K562 (cell line): ENCODE data around the gene VPS11. TPM values are rescaled to one million over a fixed set of nuclear protein-coding genes. Genes with fewer than 3 reads are reported as not detected.

ENCODE experiments used
- BACH1 ChIP-seq: fragments of 200-800 bp; sonication (Bioruptor generic); IDR thresholded peaks from 2 replicates; pipeline ENCODE4 v1.6.1; 2016; ENCODE audit warnings: missing genetic modification characterization, missing compliant biosample characterization
- ERF ChIP-seq: fragments of 450-650 bp; formaldehyde crosslinking; IDR thresholded peaks from 2 replicates; pipeline ENCODE4 v1.4.0; 2020; ENCODE audit warnings: mild to moderate bottlenecking, mixed read lengths
- FOXO4 ChIP-seq: fragments of 450-650 bp; formaldehyde crosslinking; IDR thresholded peaks from 2 replicates; pipeline ENCODE4 v1.4.0; 2020; ENCODE audit warnings: mild to moderate bottlenecking, moderate library complexity
- FOXP4 ChIP-seq: sonication (generic); formaldehyde crosslinking; IDR thresholded peaks from 2 replicates; pipeline ENCODE4 v1.8.0; 2022; ENCODE audit warnings: mild to moderate bottlenecking, missing genetic modification reagents, borderline replicate concordance
- GABPB1 ChIP-seq: sonication (generic); formaldehyde crosslinking; IDR thresholded peaks from 2 replicates; pipeline ENCODE4 v1.8.0; 2022; ENCODE audit warnings: mild to moderate bottlenecking, missing genetic modification reagents
- GTF2F1 ChIP-seq: IDR thresholded peaks from 2 replicates; pipeline ENCODE4 v1.6.1; 2011; ENCODE audit warnings: low read depth, low read length, improper control_type of control experiment
- HNRNPUL1 ChIP-seq: fragments of 200-400 bp; formaldehyde crosslinking; IDR thresholded peaks from 2 replicates; pipeline ENCODE4 v1.6.1; 2017; ENCODE audit warnings: low read length
- IFI16 ChIP-seq: fragments of 250-450 bp; sonication (Bioruptor Pico); IDR thresholded peaks from 2 replicates; pipeline ENCODE4 v2.1.2; 2022; ENCODE audit warnings: mild to moderate bottlenecking, inconsistent platforms
- MYBL2 ChIP-seq, 2 experiments: fragments of 450-650 bp in 1 of 2; sonication (generic) in 1 of 2; formaldehyde crosslinking in 1 of 2; IDR thresholded peaks; 2 replicates each; pipeline versions ENCODE4 v1.6.1 to v1.8.1; 2017 to 2022; ENCODE audit warnings: borderline replicate concordance in 1 of 2, inconsistent platforms in 1 of 2, low read depth in 1 of 2, mild to moderate bottlenecking in 1 of 2, missing genetic modification reagents in 1 of 2, moderate library complexity in 1 of 2
- NR2C1 ChIP-seq, 2 experiments: fragments of 450-650 bp; IDR thresholded peaks; 2 replicates each; pipeline ENCODE4 v1.6.1; 2017; ENCODE audit warnings: mild to moderate bottlenecking in 2 of 2, antibody characterized with exemption in 1 of 2, inconsistent platforms in 1 of 2, missing compliant biosample characterization in 1 of 2, missing genetic modification characterization in 1 of 2
- NR2F6 ChIP-seq: fragments of 450-650 bp; formaldehyde crosslinking; IDR thresholded peaks from 2 replicates; pipeline ENCODE4 v1.4.0; 2020; ENCODE audit warnings: mild to moderate bottlenecking
- RAD21 ChIP-seq, 2 experiments: fragments of 250-450 bp in 1 of 2; fragments of 450-650 bp in 1 of 2; sonication (Bioruptor Pico) in 1 of 2; formaldehyde crosslinking in 1 of 2; IDR thresholded peaks in 1 of 2; conservative IDR thresholded peaks in 1 of 2; 2 replicates each; pipeline versions ENCODE4 v1.4.0 to v1.8.0; 2020 to 2022; ENCODE audit warnings: mild to moderate bottlenecking in 2 of 2, moderate library complexity in 1 of 2
- RNF219 ChIP-seq: fragments of 250-450 bp; sonication (Bioruptor Pico); IDR thresholded peaks from 2 replicates; pipeline ENCODE4 v1.5.0; 2022; ENCODE audit warnings: mild to moderate bottlenecking
- SMARCB1 ChIP-seq: IDR thresholded peaks from 2 replicates; pipeline ENCODE4 v1.6.1; 2011; ENCODE audit warnings: improper control_type of control experiment, low read depth; ENCODE audit not compliant: insufficient read length
- SNIP1 ChIP-seq: fragments of 450-650 bp; IDR thresholded peaks from 2 replicates; pipeline ENCODE4 v1.7.1; 2017; ENCODE audit warnings: low read depth, mild to moderate bottlenecking
- TCFL5 ChIP-seq: fragments of 250-450 bp; sonication (Bioruptor Pico); conservative IDR thresholded peaks from 2 replicates; pipeline ENCODE4 v1.6.1; 2021; ENCODE audit warnings: mild to moderate bottlenecking, moderate library complexity, matching md5 sums
- ZNF41 ChIP-seq: fragments of 250-450 bp; sonication (Bioruptor Pico); conservative IDR thresholded peaks from 2 replicates; pipeline ENCODE4 v1.4.0; 2020; ENCODE audit warnings: mild to moderate bottlenecking
- polyA plus RNA-seq, 8 experiments: library from polyadenylated mRNA; depleted of rRNA in 4 of 8; stranded (reverse) in 5 of 8; unstranded in 3 of 8; fragments of >200 nt; fragmentation: Nextera tagmentation in 2 of 8; fragmentation: Illumina TruSeq in 1 of 8; extraction: Ambion mirVana in 2 of 8; extraction: Trizol in 1 of 8; gene quantifications; 2 replicates each; pipeline versions ENCODE4 v1.2.1 to v1.2.3, GENCODE V29; 2011 to 2014; ENCODE audit warnings: inconsistent platforms in 1 of 8, missing spikeins in 1 of 8
- total RNA-seq, 7 experiments: library from RNA; depleted of rRNA in 6 of 7; stranded (reverse); fragments of >200 nt in 6 of 7; fragmentation: Illumina TruSeq in 2 of 7; extraction: Trizol in 2 of 7; gene quantifications; 2 replicates each; pipeline versions ENCODE4 v1.2.1 to v1.2.3, GENCODE V29; 2011 to 2021; ENCODE audit warnings: low replicate concordance in 1 of 7

Gene VPS11
- total and polyA plus RNA-seq, 9 of the 15 experiments (the other 6 are each of a cell fraction or from before 2014, with no cell fraction given), result 14.1 to 35.5 (median 27.5) TPM

- TF ChIP-seq GABPB1 (CRISPR knock-in tag) (0 out of 2 replicates have a peak, but pooled peaks have one; percentile 8), GTF2F1 (no peak), RAD21 (CRISPR knock-in tag; conservative IDR thresholded peaks at IDR 0.05 in 1 of 2, IDR thresholded peaks at IDR 0.05 in 1 of 2) (no peak), ZNF41 (CRISPR knock-in tag) (no peak), SMARCB1 (no peak), NR2F6 (CRISPR knock-in tag) (no peak), FOXP4 (no peak), TCFL5 (no peak), BACH1 (no peak), MYBL2 (IDR thresholded peaks at IDR 0.05; ENCODE audit: low read depth) (no peak), MYBL2 (CRISPR knock-in tag; IDR thresholded peaks at IDR 0.05; ENCODE audit: borderline replicate concordance) (no peak), RNF219 (CRISPR knock-in tag) (no peak), HNRNPUL1 (no peak), IFI16 (CRISPR knock-in tag) (no peak), ERF (CRISPR knock-in tag) (no peak), FOXO4 (CRISPR knock-in tag) (no peak), NR2C1 (IDR thresholded peaks at IDR 0.05) (peak; percentile 48; the same call in 1 of the 2 replicates), NR2C1 (tag; IDR thresholded peaks at IDR 0.05) (0 out of 2 replicates have a peak, but pooled peaks have one; percentile 6), SNIP1 (no peak)
These were observed 40.7 kb downstream of the VPS11 start (continued) for GRCh38 chr11:119108146-119108856.
